ENCODE measurements around the gene CRHR1.
"Not testable (repeated sequence)": the region's sequence is repeated elsewhere in the genome, so short reads cannot be mapped to it uniquely, and the experiment has no call there.

DNA sequence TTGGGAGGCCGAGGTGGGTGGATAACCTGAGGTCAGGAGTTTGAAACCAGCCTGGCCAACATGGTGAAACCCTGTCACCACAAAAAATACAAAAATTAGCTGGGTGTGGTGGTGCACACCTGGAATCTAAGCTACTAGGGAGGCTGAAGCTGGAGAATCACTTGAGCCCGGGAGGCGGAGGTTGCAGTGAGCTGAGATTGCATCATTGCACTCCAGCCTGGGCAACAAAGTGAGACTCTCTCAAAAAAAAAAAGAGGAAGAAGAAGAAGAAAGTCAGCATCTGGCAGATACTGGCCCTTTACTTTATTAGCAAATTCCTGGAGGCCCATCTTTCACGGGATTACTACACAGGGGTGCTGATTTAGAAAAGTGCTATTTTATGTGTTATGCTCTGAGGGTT, 39.3 kb upstream of the CRHR1 start:
- TF ChIP-seq CTCF (IDR thresholded peaks at IDR 0.05); POLR2AphosphoS5 (IDR thresholded peaks at IDR 0.05; ENCODE audit: low read depth, low read length): not testable (repeated sequence)

All from Panc1 (cell line).